ENCODE results near the gene NRCAM.
"Not testable (repeated sequence)": the region's sequence is repeated elsewhere in the genome, so short reads cannot be mapped to it uniquely, and the experiment has no call there.

The NRCAM gene

DNA sequence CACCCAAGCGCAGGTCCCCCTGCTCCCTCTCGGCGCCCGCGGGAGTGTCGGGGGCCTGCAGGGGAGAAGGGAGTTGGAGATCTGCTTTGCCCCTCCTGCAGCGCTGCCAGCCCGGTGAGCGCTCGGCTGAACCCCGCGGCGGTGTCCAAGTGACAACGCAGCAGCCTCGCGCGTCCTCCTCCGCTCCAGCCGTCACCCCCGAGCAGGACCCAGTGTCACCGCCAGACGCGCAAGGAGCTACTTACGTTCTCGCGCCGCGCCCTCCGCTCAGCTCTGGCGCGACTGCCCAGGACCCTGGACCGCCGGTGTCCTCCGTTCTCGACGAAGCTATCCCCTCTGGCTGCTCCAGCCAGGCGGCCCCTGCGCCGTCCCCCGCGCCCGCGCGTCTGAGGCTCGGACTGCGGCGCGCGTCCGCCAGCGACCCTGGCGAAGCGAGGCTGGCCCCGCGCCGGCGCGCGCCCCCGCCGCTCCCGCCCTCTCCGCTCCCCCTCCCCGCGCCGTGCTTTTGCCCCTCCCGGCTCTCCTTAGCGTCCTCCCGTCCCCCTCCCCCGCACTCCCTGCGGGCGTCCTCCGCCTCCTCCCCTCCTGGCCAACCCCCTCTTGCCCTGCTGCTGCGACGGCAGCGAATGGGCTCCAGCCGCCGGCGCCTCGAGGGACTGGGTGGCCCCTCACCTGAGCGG is at the start of gene NRCAM:
Gene NRCAM (minus strand): TSS at position 439 of the 680 bp plus-strand sequence. CDS start 216,372 bp downstream, outside the sequence.
- DNase-seq (ENCODE audit: low read depth, low spot score) = no peak

DNA sequence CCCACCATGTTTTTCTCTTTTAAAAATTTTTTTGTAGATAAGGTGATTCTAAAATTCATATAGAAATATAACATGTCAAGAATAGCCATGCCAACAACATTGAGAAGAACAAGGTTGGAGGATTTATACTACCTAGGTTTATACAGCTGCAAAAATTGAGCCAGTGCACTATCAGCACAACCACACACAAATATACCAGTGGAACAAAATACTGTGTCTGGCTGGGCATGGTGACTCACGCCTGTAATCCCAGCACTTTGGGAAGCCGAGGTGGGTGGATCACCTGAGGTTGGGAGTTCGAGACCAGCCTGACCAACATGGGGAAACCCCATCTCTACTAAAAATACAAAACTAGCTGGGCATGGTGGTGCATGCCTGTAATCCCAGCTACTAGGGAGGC is 48.3 kb upstream of the NRCAM start:
- DNase-seq (ENCODE audit: low read depth, low spot score) = not testable (repeated sequence)

DNA sequence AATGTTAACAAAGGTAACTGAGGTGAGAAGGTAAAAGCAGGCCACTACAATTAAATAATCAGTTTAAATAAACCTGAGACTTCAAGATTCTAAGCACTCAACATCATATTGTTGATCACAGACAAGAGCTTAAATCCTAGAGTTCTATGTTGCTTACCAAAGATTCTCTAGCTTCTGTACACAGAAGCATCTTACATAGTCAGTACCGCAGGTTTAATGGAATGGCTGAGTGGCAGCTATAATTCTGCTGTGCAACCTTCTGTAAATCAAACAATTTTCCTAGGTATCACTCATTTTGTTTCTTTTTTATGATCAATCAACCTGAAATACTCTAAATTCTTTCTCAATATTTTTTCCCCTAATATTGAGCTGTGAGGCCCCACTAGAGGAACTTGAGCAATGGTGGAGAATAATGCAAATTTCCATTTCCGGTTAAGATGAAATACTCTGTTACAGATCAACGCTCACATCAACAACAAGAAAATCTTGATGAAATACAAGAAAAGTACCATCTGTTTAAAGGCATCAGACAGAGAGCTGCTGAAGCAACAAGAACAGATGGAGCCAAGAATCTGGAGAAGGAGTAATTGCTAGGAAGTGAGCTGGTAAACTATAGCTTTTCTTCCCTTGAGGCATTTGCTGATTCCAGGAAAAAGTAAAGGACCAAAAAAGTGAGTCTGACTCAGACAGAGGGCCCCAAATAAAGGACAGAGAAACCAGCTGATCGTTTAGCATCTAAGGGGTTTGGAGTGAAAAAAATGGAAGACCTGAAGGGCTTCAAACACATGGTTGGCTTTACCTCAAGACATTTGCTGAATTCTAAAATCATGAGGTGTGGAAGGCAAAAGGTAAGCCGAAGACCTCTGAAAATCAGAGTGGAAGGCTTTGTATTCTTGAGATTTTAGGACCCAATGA is 47.1 kb upstream of the NRCAM start:
- no peak for DNase-seq (ENCODE audit: low read depth, low spot score)

DNA sequence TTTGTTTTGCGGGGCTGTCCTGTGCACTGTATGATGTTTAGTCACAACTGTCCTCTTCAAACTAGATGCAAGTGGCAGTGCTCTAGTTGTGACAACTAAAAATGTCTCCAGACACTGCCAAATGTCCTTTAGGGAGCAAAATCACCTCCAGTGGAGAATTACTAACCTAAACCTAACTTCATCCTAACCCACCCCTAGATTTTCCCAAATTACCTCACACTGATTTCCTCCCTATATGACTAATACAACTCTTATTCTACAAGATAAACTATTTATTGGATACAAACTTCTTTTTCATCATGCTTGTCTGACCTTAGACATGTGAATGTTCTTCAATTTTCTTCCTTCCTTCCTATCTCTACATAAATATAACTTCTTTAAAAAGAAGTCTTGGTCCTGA is 43.3 kb upstream of the NRCAM start:
- DNase-seq (ENCODE audit: low read depth, low spot score) = no peak

DNA sequence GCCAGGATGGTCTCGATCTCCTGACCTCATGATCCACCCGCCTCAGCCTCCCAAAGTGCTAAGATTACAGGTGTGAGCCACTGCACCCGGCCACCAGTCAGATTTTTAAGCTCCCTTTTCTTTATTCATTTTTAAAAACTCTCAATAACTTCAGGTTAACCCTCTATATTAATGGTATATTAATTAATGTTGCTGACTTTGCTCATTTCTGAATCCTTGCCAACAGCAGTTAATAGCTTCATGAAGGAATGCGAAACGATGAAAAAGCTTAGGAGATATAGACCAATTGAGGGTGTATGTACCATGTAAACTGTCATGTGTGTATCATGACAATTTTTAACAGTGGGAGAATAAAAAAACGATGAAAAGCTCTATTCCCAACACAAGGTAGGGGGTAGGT is 42.2 kb upstream of the NRCAM start:
- DNase-seq (ENCODE audit: low read depth, low spot score) = no peak

DNA sequence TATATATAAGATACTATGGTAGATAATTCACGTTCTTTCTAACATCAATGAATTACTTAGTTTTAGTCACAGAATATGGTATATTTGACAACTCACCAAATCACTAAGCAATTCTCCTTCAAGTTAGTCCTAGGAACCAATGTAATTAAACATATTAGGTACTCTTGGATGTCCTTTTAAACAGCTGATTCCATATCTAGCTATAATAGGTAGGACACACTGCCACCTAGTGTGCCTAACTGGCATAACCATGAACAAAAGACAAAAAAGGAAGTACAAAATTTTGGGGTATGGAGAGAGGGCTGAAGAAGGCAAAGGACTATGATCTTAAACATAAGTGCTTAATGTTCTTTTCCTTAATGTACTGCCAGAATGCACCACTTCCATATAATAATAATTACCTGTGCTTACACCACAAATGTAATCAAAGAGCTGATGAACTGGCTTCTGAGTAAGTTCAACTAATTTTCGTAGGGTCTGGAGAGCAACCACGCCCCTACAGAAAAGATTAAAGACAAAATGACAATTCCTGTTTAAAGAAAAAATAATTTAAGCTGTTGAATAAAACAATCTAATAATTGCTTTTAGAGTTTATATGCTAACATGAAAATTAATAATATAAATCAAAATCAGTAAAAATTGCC is 41.0 kb upstream of the NRCAM start:
- peak; percentile 24 for DNase-seq (ENCODE audit: low read depth, low spot score)

DNA sequence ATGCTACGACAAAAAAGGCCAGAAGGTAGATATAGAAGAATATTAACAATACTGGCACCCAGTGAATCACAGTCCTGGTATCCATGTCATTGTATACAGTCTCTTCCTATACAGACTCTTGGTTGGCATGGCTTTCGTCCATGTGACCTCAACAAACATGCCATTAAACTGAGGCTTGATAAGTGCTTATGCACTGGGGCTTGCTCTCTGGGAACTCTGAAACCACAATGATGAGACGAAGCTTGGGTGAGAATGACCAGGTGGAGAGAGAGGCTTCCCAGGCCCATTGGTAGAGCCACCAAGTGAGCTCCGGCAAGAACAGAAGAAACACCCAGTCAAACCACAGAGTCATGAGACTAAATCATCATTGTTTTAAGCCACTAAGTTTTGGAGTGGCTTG is 36.5 kb upstream of the NRCAM start:
- no peak for DNase-seq (ENCODE audit: low read depth, low spot score)

DNA sequence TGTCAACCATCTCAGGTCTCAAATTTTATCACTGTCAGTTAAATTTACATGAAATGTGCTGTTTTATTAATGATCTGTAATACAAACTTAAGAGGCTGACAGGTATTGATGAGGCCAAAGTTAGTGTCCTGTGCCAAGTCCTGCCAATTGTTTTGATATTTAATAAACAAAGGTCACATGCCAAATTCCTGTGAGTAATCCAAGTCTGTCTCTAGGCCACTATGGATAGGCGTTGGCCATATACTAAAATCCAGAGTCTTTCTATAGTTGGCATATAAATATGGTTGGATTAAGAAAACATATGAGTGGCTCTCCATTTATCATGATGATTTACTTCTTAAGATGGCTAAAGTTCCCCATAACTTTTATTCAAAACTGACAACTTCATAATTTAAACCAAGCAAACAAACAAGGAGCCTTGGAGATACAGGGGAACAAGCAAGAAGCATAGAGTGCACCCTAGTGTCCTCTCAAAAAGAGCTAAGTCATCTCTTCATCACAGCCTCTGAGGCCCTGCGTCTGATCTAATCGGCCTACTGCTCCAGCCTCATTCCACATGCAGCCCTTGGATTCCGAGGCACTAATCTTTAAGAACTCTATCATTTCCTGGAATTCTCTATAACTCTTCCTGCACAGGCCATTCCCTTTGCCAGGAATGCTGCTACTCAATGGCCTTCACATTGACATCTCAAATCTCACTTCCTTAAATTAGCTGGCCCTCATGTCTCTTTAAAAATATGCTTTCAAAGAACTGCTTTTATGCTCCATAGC is 32.7 kb upstream of the NRCAM start:
- DNase-seq (ENCODE audit: low read depth, low spot score) = no peak

DNA sequence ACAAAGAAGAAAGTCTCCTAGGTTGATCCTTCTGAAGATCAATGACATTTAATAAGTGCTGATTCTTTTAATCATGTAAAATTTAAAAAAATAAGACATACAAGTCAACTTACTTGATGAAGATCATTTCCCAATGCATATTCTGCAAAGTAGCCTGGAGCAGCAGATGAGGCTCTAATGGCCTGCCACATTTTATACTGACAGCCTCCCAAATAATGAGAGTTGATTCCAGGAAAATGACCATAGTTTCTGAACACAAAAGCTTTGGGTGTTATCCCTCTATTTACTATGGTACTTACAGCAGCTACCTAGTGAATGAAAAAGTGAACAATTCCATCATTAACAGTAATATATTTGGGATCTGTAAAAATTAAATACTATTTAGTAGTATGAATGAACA is 31.4 kb upstream of the NRCAM start:
- DNase-seq (ENCODE audit: low read depth, low spot score) = no peak

DNA sequence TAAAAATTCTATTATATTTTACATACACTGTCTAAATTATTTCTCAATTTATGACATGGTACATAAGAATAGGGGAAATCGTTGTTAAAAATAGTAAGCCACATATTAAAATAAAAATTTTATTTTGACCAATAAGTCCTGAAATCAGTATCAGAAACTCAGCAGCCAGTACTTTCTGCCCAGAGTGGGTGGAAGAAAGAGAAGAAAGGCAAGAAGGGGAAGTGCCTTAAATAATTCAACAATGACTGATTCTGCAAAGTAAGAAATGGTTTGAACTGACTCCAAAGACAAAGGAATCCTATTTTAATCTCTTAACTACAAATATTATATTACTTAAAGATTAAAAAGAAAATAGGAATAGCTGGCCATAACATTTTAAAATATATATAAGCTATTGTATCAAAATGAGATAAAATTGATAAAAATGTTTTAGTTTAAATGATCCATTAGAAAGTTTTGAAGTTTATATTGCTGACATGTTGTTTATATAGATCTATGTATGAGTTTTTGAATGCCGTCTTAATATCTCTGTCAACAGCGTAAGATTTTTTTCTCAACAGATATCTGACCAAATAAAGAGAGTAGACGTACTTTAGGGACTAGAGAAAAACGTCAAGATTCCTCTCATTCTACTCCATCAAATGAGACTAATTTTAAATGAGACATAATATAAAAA is 30.2 kb upstream of the NRCAM start:
- DNase-seq (ENCODE audit: low read depth, low spot score) = no peak

DNA sequence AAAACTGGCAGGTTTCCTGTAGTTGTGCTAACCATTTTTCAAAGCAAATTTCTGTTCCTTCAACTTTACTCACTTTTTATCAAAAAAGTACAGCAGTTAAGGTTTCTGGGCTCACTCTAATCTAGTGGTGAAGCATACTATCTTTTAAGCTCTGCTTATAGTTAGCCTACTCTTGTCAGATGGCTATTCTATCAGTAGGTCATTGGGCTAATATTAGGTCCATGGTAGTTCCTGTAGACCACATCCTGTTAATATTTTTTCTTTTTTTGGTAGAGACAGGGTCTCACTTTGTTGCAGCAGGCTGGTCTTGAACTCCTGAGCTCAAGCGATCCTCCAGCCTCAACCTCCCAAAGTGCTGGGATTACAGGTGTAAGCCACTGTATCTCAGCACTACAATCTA is 27.9 kb upstream of the NRCAM start:
- DNase-seq (ENCODE audit: low read depth, low spot score) = no peak

DNA sequence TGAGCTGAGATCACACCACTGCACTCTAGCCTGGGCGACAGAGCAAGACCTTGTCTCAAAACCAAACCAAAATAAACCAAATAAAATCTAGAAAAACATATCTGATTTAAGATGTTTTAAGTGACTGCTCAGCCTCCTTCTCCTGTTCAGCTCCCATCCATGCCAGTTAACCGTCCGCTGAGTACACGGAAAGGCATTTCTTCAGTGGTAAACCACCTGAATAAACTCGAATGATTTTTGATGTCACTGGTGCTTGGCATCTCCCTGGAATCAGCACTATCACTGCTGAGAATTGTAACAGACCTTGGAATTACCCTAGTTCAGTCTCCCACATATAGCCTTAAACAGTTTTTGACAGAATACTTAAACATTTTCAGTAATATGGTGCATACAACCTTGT is 24.1 kb upstream of the NRCAM start:
- no peak for DNase-seq (ENCODE audit: low read depth, low spot score)

DNA sequence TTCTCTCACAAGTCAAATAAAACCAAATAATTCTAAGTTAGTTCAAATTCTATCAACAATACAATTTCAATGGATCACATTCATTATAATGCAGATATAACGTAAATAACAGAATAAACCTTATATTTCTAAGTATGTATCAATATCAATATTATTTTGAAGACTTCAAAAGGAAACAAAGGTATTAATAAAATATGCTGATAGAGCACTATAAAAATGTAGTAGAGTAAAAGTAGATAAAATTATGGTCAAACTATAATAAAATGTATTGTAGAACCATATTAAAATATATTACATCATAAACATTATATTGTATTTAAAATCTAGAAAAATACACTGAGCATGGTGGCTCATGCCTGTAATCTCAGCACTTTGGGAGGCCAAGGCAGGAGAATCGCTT is 23.5 kb upstream of the NRCAM start:
- no peak for DNase-seq (ENCODE audit: low read depth, low spot score)

DNA sequence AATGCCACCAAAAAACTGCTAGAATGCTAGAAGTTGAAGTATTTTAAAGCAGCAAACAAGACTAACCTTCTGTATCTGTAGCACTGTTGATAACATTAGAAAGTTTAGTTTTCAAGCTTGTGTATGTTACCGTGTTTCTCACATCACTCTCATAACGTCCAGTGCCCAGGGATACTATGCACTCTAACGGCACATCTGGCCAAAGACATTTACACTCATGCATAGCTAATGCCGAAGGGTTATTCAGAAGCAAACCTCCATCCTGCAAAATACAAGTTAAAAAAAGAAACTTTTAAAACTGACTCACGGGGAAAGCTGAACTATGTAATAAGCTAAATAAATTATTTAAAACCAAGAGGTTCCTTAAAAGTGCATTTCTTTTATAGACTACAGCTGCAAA is 22.9 kb upstream of the NRCAM start:
- DNase-seq (ENCODE audit: low read depth, low spot score) = no peak

DNA sequence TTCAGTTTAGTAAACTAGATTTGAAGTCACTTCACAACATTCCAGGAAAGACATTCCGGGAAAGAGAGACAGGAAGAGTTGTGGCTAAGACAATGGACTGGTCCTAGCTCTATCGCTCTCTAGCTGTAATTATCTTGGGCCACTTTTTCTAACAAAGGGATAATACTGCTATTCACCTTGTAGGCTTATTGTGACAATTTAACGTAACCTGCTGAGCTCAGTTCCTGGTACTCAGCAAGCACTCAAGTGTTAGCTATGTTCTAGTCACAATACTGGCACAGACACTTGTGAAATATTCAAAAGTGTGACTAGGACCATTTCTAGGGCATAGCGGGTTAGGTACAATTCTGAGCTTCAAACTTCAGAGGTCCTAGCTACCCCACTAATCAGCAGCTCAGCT is 12.0 kb upstream of the NRCAM start:
- DNase-seq (ENCODE audit: low read depth, low spot score) = no peak

DNA sequence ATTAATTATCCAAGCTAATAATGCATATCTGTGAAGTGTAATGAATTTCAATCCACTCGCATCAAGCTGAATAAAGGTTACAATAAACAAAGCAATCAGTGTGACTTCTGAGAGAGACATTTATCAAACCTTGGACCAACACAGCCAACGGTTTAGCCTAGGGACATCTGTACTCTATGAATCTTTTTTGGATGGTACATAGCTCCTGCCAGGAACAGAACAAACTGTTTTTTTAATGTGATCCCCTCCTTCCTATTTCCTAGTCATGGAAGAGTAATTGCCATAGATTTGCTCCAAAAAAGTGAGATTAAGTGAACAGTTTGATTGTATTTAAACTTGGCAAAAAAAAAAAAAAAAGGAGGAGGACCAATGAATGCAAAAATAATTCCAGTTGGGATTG is 11.2 kb upstream of the NRCAM start:
- no peak for DNase-seq (ENCODE audit: low read depth, low spot score)

DNA sequence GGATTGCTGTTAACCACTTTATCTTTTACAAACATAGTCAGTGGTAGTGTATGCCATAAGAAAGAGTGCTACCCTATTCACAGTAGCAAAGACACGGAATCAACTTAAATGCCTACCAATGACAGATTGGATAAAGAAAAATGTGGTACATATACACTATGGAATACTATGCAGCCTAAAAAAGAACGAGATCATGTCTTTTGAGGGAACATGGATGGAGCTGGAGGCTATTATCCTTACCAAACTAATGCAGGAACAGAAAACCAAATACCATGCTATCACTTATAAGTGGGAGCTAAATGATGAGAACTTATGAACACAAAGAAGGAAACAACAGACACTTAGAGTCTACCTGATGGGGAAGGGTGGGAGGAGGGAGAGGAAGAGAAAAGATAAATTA is 10.1 kb upstream of the NRCAM start:
- DNase-seq (ENCODE audit: low read depth, low spot score) = not testable (repeated sequence)

DNA sequence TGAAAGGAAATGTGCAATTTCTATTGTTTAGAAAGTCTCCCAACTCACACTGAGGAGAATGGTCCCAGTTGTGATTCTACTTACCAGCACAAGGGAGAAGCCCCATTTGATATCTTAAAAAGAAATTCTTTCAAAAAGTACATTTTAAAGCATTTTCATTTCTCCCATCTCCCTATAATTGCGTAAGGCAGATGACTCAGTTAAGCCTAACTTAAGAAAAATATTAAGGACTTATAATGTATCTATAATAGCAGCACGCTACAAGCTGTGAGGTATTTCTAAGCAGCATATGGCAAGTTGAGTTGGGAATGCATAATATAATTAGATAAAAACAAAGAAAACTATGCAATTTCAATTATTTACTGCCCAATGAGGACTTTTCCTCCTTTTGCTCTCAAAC is 8.5 kb upstream of the NRCAM start:
- no peak for DNase-seq (ENCODE audit: low read depth, low spot score)

DNA sequence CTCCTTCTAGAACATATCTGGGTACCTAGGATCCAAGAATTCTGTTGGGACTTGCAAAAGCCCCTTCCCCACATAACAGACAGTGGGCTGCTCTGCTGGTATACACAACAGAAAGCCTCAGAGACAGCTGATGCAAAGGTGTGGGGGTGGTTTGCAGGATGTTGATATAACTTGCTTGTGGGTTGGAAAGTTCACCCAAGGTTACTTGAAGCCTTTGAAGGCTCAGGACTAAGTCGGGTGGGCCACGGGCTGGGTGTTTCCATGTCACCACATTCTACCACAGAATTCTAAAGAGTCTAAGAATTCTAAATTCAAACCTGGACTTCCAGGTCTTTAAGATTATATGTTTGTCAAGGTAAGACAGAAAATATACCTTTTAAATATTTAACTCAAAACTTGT is 7.4 kb upstream of the NRCAM start:
- DNase-seq (ENCODE audit: low read depth, low spot score) = no peak

DNA sequence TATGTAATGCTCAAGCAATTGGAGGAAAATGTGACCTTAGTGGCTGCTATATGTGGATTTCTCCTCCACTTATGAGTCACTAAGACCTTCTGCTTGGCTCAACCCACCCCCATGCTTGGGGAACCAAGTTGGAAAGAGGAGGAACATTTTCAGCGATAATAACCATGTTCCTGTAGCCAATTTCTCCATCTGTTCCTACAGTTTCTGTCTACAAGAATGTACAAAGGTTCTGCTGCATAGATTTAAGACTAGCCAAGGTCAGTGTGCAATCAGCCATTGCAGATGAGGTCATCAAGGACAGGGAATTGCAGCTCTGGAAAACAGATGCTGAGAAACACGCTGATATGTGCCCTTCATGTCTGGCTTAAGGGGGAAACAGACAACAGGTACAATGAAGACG is 5.6 kb upstream of the NRCAM start:
- no peak for DNase-seq (ENCODE audit: low read depth, low spot score)

DNA sequence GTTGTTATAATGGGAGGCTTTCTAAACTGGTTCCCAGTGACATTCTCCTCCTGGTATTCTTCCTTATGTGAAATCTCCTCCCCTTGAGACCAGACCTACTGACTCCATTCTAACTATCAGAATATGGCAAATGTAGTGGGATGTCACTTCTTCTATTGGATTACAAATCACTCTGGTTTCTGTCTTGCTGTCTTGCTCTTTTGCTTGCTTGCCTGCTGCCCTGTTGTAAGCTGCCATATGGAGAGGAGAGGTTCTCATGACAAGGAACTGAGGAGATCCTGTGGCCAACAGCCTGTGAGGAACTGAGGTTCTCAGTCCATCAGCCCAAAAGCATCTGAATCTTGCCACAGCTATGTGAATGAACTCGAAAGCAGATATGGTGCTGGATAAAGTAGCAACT is 4.7 kb upstream of the NRCAM start:
- no peak for DNase-seq (ENCODE audit: low read depth, low spot score)

Measured in activated CD4-positive, CD25-positive, alpha-beta regulatory T cell treated with anti-CD3 and anti-CD28 coated beads, Interleukin-2, amount 50 U/mL, for 16 hours (primary cell).